Middle frontal gyrus (tissue), 1 donor: Measurements from ENCODE around the gene SCAF8.
A peak's percentile ranks its signal among the peaks of the same experiment; 100 is the strongest.
"Not testable (repeated sequence)": the region's sequence is repeated elsewhere in the genome, so short reads cannot be mapped to it uniquely, and the experiment has no call there.

Source experiments
- DNase-seq: peaks from one replicate; pipeline ENCODE4 v3.0.0-alpha.2; 2015; ENCODE audit warnings: low spot score; ENCODE audit errors: extremely low spot score

SCAF8 gene, protein sequence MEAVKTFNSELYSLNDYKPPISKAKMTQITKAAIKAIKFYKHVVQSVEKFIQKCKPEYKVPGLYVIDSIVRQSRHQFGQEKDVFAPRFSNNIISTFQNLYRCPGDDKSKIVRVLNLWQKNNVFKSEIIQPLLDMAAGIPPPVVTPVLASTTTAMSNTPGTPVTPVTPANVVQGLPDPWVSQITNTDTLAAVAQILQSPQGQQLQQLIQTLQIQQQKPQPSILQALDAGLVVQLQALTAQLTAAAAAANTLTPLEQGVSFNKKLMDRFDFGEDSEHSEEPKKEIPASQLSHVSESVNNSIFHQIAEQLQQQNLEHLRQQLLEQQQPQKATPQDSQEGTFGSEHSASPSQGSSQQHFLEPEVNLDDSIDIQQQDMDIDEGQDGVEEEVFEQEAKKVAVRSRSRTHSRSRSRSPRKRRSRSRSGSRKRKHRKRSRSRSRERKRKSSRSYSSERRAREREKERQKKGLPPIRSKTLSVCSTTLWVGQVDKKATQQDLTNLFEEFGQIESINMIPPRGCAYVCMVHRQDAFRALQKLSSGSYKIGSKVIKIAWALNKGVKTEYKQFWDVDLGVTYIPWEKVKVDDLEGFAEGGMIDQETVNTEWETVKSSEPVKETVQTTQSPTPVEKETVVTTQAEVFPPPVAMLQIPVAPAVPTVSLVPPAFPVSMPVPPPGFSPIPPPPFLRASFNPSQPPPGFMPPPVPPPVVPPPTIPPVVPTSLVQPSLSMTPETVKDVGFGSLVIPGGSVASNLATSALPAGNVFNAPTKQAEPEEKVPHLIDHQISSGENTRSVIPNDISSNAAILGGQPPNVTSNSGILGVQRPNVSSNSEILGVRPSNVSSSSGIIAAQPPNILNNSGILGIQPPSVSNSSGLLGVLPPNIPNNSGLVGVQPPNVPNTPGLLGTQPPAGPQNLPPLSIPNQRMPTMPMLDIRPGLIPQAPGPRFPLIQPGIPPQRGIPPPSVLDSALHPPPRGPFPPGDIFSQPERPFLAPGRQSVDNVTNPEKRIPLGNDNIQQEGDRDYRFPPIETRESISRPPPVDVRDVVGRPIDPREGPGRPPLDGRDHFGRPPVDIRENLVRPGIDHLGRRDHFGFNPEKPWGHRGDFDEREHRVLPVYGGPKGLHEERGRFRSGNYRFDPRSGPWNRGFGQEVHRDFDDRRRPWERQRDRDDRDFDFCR (N-terminal part only)

DNA sequence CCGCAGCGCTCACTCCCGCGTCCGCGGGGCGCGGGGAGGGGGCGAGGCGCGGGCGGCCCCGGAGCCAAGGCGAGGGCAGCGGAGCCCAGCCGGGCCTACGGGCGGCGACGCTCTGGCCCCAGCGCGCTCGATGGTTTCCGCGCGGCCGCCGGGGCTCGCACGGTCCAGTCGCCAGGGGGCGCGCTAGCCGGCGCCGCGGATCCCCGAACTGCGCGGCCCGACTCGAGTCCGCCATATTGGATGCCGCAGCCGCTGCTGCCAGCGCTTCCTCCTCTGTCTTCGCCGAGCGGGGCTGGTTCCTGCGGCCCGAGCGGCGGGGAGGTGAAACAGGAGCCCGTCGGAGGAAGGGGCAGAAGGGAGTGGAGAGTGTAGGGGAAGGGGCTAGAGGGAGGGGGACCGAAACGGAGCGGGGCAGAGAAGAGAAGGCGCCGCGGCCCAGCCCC is at the start of gene SCAF8:
TSS of gene SCAF8 (plus strand) at position 234 of the 443 bp plus-strand sequence. CDS start 485 bp downstream, outside the sequence.
- peak; percentile 84 for DNase-seq

DNA sequence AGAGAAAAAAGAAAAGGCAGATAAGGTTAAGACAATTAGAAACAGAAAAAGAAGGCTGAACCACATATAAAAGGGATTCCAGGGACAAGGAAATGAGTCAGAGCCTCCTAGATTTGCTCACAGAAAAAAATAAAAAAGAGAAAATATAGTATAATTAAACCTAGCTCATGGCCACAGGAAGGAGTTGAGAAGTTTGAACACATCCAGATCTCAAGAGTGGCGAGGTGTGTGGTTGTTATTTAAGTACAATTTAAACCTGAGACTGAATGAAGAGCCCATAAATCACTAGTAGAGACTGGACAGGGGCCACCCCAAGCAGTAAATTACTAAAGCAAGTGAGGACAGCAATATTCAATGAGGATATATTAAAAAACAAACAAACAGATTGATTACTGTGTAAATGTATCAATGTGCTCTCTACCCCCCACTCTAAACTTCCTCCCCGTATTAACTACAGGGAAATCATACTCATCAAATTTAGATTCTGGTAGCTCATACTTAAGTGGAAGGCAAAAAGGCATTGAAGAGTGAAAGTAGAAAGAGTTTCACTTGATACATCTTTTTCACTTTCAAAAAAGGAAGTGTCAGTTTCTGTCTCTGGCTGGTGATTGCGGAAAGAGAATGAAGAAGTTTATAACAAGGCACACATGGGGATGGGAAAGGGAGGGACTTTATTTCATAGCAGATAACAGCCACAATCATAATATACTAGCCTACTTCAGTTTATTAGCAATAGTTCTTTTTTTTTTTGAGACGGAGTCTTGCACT is 49.3 kb upstream of the SCAF8 start:
- no peak for DNase-seq

DNA sequence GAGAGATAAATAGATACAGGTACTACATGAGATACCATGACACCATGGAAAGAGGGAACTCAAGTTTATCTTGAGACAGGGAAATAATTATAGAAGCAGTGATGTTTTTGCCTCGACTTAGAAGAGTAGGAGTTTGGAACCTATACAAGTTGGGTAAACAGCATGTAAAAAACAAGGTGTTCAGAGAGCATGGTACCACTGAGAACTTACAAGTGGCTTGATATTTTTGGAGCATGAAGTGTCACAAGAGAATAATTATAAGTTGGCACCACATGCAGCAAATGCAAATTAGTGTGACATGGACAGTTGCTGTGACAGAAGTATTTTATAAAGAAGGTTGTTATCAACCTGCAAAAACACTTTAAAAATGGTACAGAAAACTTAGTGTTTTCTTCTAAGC is 47.1 kb upstream of the SCAF8 start:
- DNase-seq = no peak

DNA sequence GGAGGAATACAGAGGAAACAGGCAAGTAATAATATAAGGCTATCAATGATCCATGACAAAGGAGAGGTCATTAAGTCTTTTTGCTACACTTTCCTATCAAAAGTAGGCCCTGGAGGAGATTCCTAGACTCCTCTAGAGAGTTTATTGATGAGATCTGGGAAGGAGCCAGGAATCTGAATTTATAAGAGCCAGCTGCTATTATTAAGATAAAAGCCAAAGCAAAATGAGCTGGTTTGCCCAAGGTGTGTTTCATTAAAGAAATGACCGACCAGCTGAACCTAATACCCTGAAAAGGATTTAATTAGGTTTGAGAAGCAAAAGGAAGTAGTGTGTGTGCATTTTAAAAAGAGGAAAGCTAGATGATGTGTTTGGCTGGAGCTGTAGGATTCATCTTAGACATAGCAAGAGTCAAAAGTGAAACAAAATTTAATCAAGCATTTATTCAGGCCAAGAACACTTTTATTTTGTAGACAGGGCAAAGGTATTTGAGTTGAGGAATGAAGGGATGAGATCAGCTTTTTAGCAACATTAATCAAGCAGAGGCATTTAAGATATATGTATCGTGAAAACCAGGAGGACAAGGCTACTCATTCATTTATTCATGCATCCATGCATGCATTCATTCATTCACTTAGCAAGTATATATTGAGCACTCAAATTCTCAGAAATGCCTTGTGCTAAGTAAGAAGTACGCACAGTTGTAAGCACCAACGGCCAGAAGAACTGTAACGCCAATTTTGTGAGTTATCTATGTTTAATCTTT is 43.5 kb upstream of the SCAF8 start:
- DNase-seq = no peak

DNA sequence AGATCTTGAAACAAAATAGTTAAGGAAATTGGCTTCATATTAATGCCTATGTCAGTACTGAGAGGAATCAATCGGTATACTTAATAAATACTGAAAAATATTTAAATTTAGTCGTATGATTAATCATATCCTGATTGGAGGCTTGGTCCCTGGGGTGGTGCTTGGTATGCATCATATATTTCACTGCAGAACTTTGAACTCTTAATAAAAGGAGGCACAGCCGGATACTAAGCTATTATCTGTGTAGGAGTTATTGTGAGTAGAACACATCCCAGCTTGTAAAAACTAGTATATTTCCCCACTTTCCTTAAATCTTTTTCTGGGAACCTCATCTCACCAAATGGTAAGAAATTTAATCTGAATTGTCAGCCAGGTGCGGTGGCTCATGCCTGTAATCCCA is 42.4 kb upstream of the SCAF8 start:
- DNase-seq = no peak

DNA sequence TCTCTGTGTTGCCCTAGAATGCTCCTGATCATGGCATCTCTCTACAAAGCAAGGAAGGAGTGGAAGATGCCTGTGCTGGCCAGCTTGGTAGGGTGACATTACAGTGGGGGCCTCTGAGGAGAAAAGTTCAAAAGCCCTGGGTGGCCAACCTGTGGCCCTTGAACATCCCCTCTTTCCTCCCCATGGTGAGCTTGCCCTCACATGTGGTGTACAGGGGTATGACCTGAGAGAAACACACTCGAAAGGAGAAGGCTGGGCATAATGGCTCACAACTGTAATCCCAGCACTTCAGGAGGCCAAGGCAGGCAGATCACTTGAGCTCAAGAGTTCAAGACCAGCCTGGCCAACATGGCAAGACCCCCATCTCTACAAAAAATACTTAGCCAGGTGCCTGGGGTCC is 36.6 kb upstream of the SCAF8 start:
- no peak for DNase-seq

DNA sequence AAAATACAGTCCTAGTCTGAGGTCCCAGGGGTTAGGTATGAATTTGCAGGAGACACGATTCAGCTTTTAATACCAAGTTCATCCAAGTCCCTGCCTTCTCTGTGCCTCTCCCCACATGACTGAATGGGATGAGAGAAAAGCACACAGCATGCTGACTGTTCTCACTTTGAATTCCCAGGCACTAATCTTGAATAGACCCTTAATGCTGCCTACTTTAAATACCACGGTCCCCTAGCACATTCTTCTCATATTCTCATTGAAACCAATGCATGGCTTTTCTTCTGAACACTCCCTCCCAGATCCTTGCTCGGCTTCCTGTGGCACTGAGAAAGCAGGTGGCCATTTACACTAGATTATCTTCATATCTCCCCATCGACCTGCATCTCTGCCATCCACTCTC is 30.1 kb upstream of the SCAF8 start:
- no peak for DNase-seq

DNA sequence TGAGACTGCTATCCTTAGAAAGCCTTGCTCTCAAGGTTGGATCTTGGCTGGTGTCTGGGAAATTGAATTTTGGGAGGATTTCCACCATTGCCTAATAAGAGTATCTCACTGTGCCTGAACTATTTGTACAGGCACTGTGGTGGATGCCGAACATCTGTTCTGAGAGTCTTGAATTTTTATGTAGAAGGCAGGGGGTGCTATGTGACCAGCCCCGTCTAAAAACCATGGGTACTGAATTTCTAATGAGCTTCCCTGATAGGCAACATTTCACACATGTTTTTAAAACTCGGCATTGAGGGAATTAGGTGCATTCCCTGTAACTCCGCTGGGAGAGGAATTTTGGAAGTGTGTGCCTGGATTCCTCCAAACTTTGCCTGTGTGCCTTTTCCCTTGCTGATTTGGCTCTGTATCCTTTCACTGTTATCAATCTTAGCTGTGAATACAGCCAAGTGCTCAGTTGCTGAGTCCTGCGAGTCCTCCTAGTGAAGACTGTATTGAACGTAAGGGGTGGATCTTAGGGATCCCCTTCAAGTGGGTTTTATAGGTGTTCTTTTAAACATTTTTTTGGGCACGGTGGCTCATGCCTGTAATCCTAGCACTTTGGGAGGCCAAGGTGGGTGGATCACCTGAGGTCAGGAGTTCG is 27.6 kb upstream of the SCAF8 start:
- DNase-seq = no peak

DNA sequence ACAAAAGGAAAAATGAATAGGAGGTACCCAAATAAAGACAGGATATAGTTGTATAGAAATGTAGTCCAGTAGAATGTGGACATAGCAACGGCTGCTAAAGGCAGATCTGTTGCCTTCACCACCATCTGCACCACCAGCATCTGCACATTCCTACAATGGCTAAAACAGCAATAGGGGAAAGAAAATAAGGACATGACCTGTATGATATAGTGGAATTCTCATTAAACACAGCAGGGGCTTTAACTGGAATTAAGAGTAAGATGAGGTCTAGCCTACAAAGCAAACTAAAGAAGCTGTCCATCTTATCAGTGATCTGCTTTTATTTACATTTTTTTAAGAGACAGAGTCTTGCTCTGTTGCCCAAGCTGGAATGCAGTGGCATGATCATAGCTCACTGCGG is 26.8 kb upstream of the SCAF8 start:
- DNase-seq = no peak

DNA sequence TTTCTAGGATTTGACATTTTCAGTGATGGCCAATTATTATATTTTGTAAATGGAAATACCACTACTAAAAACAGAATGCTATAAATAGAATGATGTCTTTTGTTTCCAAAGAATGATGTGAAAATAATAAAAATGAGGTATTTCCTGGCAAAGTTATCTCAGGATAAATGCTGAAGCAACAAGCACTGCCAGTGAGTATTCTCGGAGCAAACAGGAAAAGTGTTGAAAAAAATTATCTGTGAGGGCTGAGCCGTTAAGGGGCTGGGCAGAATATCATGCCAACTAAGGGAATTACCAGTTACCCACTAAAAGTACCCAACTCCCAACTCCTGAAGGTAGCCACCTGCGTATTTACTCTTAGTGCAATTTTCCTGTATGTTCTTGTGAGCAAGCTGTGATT is 23.6 kb upstream of the SCAF8 start:
- no peak for DNase-seq

DNA sequence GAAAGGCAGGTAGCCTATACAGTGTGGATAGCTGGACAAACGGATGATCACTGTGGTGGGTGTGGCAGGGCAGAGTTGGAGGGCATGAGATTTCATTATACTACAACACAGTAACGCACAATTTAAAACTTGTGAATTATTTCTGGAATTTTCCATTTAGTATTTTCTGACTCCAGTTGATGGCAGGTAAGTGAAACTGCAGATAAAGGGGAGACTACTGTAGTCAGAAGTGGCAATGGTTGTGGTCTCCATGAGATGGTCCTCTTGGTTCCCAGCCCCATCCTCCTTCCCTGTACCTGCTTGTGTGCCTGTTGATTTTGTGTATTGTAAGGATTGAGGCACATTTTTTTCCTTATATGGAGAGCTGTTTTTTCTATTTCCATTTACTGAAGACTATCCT is 22.5 kb upstream of the SCAF8 start:
- no peak for DNase-seq

DNA sequence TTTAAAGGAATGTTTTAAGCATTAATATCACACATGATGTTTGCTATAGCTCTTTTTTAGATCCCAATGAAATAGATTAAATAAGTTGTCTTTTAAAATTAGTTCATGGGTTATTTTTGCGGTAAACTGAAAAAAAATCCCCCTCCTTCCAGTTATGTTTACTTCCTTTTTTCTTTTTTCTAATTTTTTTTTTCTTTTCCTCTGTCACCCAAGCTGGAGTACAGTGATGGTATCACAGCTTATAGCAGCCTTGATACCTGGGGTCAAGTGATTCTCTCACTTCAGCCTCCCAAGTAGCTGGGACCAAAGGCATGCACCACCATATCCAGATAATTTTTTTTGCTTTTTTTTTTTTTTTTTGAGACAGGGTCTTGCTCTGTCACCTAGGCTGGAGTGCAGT is 17.8 kb upstream of the SCAF8 start:
- DNase-seq = no peak

DNA sequence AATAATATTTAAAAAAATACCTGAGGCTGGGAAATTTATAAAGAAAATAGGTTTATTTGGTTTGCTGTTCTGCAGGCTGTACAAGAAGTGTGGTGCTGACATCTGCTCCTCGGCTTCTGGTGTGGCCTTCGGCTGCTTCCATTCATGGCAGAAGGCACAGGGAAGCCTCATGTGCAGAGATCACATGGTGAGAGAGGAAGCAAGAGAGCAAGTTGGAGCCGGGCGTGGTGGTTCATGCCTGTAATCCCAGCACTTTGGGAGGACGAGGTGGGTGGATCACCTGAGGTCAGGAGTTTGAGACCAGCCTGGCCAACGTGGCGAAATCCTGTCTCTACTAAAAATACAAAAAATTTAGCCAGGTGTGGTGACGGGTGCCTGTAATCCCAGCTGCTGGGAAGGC is 16.9 kb upstream of the SCAF8 start:
- DNase-seq = not testable (repeated sequence)

DNA sequence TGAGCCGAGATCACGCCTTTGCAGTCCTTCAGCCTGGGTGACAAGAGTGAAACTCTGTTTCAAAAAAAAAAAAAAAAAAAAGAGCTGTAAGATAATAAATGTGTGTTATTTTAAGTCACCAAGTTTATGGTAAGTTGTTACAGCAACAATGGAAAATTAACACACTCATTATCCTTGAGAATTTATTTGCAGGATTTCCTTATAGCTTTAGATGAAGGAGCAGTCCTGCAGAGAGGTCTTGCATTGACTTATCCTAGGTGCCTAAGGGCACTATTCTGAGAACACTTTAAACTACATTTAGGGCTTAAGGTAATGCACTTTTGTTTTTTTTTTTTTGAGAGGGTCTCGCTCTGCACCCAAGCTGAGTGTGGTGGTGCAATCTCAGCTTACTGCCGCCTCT is 13.8 kb upstream of the SCAF8 start:
- no peak for DNase-seq

DNA sequence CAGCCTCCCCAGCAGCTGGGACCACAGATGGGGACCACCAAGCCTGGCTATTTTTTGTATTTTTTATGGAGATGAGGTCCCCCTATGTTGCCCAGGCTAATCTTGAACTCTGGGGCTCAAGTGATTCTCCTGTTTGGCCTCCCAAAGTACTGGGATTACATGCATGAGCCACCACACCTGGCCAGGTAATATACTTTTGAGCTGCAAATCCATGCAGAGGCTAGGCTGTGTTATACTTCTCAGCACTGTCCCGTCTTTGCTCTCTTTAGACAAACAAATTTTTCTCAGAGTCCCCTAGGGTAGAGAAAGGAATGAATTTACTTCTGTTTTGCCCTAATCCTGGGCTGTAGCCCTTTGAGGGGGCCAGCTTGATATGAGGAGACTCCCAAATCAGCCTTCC is 13.4 kb upstream of the SCAF8 start:
- DNase-seq = no peak

DNA sequence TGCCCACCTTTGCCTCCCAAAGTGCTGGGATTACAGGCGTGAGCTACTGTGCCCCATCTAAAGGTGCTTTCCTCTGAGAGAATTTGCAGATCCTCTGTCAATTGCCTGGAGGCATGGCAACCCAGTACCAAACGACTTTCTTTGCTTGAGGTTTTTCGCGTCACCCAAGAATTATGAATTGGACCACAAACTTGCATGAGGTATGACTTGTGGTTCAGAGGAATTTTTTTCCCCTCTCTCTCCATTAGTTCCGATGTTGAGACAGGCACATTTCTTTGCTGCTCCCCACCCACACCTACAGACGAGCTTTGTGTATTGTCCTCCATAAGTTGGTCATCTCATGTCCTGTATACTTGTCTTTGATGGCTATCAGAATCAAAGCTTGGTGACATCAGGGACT is 11.8 kb upstream of the SCAF8 start:
- DNase-seq = no peak

DNA sequence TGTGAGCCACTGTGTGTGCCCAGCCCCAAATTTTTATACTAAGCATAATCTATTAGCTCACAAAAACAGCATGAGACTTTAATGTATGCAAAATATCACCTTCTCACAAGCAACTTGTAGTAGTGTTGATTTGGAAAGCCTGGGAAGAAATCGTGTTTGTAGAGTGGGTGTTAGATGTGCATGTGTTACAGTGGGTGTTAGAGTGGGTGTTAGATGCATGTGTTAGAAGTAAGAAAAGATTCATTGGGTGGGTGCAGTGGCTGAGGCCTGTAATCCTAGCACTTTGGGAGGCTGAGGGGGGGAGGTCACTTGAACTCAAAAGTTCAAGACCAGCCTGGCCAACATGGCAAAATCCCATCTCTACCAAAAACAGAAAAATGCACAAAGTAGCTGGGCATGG is 6.3 kb upstream of the SCAF8 start:
- DNase-seq = no peak

DNA sequence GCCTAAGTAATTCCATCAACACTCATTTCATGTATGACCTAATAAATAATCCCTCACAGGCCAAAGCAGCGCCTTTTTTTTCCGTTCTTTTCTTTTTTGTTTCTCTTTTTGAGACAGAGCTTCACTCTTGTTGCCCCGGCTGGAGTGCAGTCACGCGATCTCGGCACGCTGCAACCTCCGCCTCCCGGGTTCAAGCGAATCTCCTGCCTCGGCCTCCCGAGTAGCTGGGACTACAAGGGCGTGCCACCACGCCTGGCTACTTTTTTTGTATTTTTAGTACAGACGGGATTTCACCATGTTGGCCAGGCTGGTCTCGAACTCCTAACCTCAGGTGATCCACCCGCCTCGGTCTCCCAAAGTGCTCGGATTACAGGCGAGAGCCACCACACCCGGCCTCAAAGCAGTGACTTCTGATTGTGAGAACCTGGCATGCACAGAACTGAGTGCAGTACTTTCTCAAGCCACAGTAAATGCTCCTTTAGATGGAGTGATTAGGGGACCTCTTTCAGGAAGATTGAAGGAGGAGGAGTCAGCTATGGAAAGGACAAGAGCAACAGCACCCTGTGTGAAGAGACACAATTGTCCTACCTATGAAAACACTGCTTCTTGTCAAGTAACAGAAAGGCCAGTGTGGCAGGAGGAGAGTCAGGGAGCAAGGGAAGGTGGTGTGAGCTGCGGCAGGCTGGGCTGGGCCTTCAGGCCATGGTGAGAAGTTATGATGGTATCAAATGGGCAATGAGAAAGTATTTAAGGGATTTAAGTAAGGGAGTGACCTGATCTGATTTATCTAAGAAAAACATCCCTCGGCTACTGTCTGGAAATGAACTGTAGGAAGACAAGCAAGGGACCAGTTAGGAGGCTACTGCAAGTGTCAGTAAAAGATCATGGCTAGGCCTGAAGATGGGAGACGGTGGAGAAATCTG is 1.7 kb upstream of the SCAF8 start:
- DNase-seq = no peak
